RPMI8226 (cell line): Measurements from ENCODE around the gene ADIPOR2.
"Not testable (repeated sequence)": the region's sequence is repeated elsewhere in the genome, so short reads cannot be mapped to it uniquely, and the experiment has no call there.

ENCODE experiments used
- DNase-seq: peaks from one replicate; pipeline ENCODE4 v3.0.0-alpha.2; 2015

Gene ADIPOR2

GRCh38 chr12:1816730-1817348 lies 126.0 kb downstream of the ADIPOR2 start:
- no peak for DNase-seq

- not testable (repeated sequence) for DNase-seq
Measured at GRCh38 chr12:1817928-1818327, 127.1 kb downstream of the ADIPOR2 start.

GRCh38 chr12:1819050-1819449 lies 128.2 kb downstream of the ADIPOR2 start:
- no peak for DNase-seq

- DNase-seq: no peak
Measured at GRCh38 chr12:1819571-1819970, 128.7 kb downstream of the ADIPOR2 start.

GRCh38 chr12:1820191-1820895 lies 129.5 kb downstream of the ADIPOR2 start, which contains the start of gene LRTM2:
LRTM2 (plus strand) TSS chr12:1820565; CDS start chr12:1828149, 7,584 bp downstream.
- no peak for DNase-seq

GRCh38 chr12:1820896-1821291 lies 130.0 kb downstream of the ADIPOR2 start:
- DNase-seq: no peak

- DNase-seq: no peak
Measured at GRCh38 chr12:1821805-1822204, 130.9 kb downstream of the ADIPOR2 start.

GRCh38 chr12:1822699-1823098 lies 131.8 kb downstream of the ADIPOR2 start:
- DNase-seq: no peak

GRCh38 chr12:1823237-1823636 lies 132.4 kb downstream of the ADIPOR2 start:
- no peak for DNase-seq

GRCh38 chr12:1825382-1826102 lies 134.7 kb downstream of the ADIPOR2 start:
- peak; percentile 16 for DNase-seq

- DNase-seq: no peak
Measured at GRCh38 chr12:1826401-1826800, 135.5 kb downstream of the ADIPOR2 start.

- no peak for DNase-seq
Measured at GRCh38 chr12:1826867-1827705, 136.2 kb downstream of the ADIPOR2 start.

- DNase-seq: no peak
Measured at GRCh38 chr12:1827826-1828805, 137.2 kb downstream of the ADIPOR2 start.

- no peak for DNase-seq
Measured at GRCh38 chr12:1828856-1829255, 138.0 kb downstream of the ADIPOR2 start.

GRCh38 chr12:1829306-1829900 lies 138.5 kb downstream of the ADIPOR2 start:
- no peak for DNase-seq

GRCh38 chr12:1830401-1830845 lies 139.6 kb downstream of the ADIPOR2 start:
- no peak for DNase-seq

GRCh38 chr12:1830981-1831963 lies 140.4 kb downstream of the ADIPOR2 start:
- DNase-seq: peak; percentile 49

- no peak for DNase-seq
Measured at GRCh38 chr12:1832801-1833595, 142.1 kb downstream of the ADIPOR2 start.

- no peak for DNase-seq
Measured at GRCh38 chr12:1833596-1834028, 142.7 kb downstream of the ADIPOR2 start.
